HEK293T (cell line): ENCODE results near the gene DHRSX.
"Not testable (repeated sequence)": the region's sequence is repeated elsewhere in the genome, so short reads cannot be mapped to it uniquely, and the experiment has no call there.

Source experiments
- CTCF ChIA-PET: fragments of 350-600 bp; formaldehyde crosslinking; extraction: SDS; loops from one replicate; lab custom pipeline; 2021; ENCODE audit warnings: antibody characterized with exemption, inconsistent platforms; lab: Yijun Ruan, JAX
- POLR2A ChIA-PET: fragments of 350-600 bp; formaldehyde crosslinking; extraction: SDS; loops from one replicate; lab custom pipeline; 2020; ENCODE audit warnings: antibody characterized with exemption, inconsistent platforms; lab: Yijun Ruan, JAX
- DNase-seq: peaks from one replicate; pipeline ENCODE4 v3.0.0; 2012; ENCODE audit warnings: mixed read lengths; ENCODE audit errors: extremely low spot score
- ARNT ChIP-seq: fragments of 450-650 bp; IDR thresholded peaks from 2 replicates; pipeline ENCODE4 v1.6.1; 2017; ENCODE audit warnings: mild to moderate bottlenecking
- BHLHE40 ChIP-seq: fragments of 450-650 bp; IDR thresholded peaks from 2 replicates; pipeline ENCODE4 v1.6.1; 2016; ENCODE audit warnings: mild to moderate bottlenecking, moderate library complexity, borderline replicate concordance
- CTBP1 ChIP-seq: fragments of 450-650 bp; IDR thresholded peaks from 2 replicates; pipeline ENCODE4 v1.6.1; 2016; ENCODE audit warnings: borderline replicate concordance
- ELF4 ChIP-seq: fragments of 450-650 bp; IDR thresholded peaks from 2 replicates; pipeline ENCODE4 v1.6.1; 2017; ENCODE audit warnings: antibody characterized with exemption
- FOXA1 ChIP-seq: fragments of 450-650 bp; IDR thresholded peaks from 2 replicates; pipeline ENCODE4 v1.6.1; 2016; ENCODE audit warnings: mild to moderate bottlenecking
- FOXK2 ChIP-seq: fragments of 450-650 bp; IDR thresholded peaks from 2 replicates; pipeline ENCODE4 v1.6.1; 2016; ENCODE audit warnings: mild to moderate bottlenecking
- FOXM1 ChIP-seq: fragments of 450-650 bp; IDR thresholded peaks from 2 replicates; pipeline ENCODE4 v1.6.1; 2017; ENCODE audit warnings: mild to moderate bottlenecking, borderline replicate concordance
- HDGF ChIP-seq: fragments of 450-650 bp; IDR thresholded peaks from 2 replicates; pipeline ENCODE4 v1.6.1; 2017; ENCODE audit warnings: antibody characterized with exemption, borderline replicate concordance
- L3MBTL2 ChIP-seq: fragments of 450-650 bp; conservative IDR thresholded peaks from 2 replicates; pipeline ENCODE4 v1.6.1; 2016; ENCODE audit warnings: mild to moderate bottlenecking
- LEF1 ChIP-seq: fragments of 450-650 bp; IDR thresholded peaks from 2 replicates; pipeline ENCODE4 v1.6.1; 2017; ENCODE audit warnings: mild to moderate bottlenecking, borderline replicate concordance
- NFRKB ChIP-seq: fragments of 450-650 bp; IDR thresholded peaks from 2 replicates; pipeline ENCODE4 v1.6.1; 2016; ENCODE audit warnings: mild to moderate bottlenecking, moderate library complexity
- SP1 ChIP-seq: fragments of 450-650 bp; IDR thresholded peaks from 2 replicates; pipeline ENCODE4 v1.6.1; 2017
- SUZ12 ChIP-seq: fragments of 450-650 bp; IDR thresholded peaks from 2 replicates; pipeline ENCODE4 v1.6.1; 2016; ENCODE audit warnings: mild to moderate bottlenecking
- TARDBP ChIP-seq: fragments of 450-650 bp; IDR thresholded peaks from 2 replicates; pipeline ENCODE4 v1.6.1; 2016
- ZNF384 ChIP-seq: fragments of 450-650 bp; IDR thresholded peaks from 2 replicates; pipeline ENCODE4 v1.6.1; 2016
- TF ChIP-seq, protein P1 (sequence below): fragments of 450-650 bp; IDR thresholded peaks from 2 replicates; pipeline ENCODE4 v1.6.1; 2016

The DHRSX gene

DNA sequence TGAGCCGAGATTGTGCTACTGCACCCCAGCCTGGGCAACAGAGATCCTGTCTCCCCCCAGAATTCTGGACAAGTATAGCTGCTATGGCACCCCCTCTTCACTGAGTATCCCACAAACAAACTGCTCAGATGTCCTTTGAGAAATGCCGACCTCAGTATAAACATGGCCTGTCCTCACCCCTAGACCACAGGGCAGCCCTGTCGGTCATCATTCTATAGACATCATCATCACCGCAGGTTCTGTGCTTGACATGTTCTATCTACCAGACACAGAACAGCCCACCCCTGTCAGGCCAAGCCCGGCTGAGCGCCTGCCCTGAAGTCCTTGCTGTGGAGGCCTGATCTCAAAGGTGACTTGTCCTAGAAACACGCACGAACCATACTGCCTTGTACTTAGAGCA, 232.9 kb downstream of the DHRSX start:
- TF ChIP-seq SP1 (no peak), FOXA1 (no peak)
- ChIA-PET CTCF (no interaction called here), POLR2A (no interaction called here)
- no peak for DNase-seq

DNA sequence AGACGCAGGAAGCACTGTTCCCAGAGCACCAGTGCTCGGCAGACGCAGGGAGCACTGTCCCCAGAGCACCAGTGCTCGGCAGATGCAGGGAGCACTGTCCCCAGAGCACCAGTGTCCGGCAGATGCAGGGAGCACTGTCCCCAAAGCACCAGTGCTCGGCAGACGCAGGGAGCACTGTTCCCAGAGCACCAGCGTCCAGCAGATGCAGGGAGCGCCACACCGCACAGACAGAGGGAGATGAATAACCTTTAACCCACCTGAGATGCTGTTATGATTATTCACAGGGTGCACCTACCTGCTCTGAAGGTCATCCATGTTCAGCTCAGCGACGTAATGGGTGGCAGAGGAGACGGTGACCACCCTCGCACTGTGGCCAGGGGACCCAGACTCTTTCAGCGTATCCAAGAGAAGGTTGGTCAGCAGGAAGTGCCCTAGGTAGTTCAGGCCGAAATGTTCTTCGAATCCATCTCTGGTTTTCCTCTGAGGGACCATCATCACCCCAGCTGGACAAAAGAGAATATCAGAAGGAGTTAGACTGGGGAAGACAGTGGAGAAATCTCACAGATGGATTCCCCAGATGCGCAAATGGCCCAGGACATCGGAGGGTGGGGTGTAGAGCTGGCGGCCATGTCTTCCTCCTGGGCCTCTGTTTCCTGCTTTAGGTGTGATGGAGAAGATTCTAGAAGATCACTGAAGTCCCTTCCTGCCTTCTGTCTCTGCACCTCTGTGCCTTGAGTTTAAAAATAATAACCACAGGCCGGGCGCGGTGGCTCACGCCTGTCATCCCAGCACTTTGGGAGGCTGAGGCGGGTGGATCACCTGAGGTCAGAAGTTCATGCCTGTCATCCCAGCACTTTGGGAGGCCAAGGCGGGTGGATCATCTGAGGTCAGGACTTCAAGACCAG, 234.1 kb downstream of the DHRSX start:
- POLR2A ChIA-PET: no interaction called here
- no peak for DNase-seq
- CTCF ChIA-PET: no interaction called here
- TF ChIP-seq LEF1 (no peak), SUZ12 (no peak), FOXK2 (no peak), HDGF (no peak), NFRKB (no peak)

DNA sequence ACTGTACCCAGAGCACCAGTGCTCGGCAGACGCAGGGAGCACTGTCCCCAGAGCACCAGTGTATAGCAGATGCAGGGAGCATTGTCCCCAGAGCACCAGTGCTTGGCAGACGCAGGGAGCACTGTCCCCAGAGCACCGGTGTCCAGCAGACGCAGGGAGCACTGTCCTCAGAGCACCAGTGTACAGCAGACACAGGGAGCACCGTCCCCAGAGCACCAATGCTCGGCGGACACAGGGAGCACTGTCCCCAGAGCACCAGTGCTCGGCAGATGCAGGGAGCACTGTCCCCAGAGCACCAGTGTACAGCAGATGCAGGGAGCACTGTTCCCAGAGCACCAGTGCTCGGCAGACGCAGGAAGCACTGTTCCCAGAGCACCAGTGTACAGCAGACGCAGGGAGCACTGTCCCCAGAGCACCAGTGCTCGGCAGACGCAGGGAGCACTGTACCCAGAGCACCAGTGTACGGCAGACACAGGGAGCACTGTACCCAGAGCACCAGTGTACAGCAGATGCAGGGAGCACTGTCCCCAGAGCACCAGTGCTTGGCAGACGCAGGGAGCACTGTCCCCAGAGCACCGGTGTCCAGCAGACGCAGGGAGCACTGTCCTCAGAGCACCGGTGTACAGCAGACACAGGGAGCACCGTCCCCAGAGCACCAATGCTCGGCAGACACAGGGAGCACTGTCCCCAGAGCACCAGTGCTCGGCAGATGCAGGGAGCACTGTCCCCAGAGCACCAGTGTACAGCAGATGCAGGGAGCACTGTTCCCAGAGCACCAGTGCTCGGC, 234.9 kb downstream of the DHRSX start:
- CTCF ChIA-PET, DNase-seq, POLR2A ChIA-PET: not testable (repeated sequence)

DNA sequence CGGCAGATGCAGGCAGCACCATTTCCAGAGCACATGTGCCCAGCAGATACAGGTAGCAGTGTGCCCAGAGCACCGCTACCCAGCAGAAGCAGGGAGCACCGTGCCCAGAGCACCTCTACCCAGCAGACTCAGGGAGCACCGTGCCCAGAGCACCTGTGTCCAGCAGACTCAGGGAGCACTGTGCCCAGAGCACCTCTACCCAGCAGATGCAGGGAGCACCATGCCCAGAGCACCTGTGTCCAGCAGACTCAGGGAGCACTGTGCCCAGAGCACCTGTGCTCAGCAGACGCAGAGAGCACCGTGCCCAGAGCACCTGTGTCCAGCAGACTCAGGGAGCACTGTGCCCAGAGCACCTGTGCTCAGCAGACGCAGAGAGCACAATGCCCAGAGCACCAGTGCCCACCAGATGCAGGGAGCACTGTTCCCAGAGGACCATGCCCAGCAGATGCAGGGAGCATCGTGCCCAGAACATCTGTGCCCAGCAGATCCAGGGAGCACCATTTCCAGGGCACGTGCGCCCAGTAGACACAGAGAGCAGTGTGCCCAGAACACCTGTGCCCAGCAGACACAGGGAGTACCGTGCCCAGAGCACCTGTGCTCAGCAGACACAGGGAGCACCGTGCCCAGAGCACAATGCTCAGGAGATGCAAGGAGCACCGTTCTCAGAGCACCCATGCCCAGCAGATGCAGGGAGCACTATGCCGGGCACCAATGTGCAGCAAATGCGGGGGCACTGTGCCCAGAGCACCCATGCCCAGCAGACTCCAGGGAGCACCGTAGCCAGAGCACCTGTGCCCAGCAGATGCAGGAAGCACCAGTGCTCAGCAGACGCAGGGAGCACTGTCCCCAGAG, 236.4 kb downstream of the DHRSX start:
- CTCF ChIA-PET: no interaction called here
- POLR2A ChIA-PET: no interaction called here
- TF ChIP-seq ELF4 (no peak), TARDBP (no peak), LEF1 (no peak), FOXK2 (no peak), SUZ12 (no peak), L3MBTL2 (no peak), FOXA1 (no peak), NFRKB (no peak), HDGF (no peak), ZNF384 (no peak), BHLHE40 (no peak), CTBP1 (no peak), FOXM1 (no peak), SP1 (no peak)
- TF ChIP-seq, protein P1, sequence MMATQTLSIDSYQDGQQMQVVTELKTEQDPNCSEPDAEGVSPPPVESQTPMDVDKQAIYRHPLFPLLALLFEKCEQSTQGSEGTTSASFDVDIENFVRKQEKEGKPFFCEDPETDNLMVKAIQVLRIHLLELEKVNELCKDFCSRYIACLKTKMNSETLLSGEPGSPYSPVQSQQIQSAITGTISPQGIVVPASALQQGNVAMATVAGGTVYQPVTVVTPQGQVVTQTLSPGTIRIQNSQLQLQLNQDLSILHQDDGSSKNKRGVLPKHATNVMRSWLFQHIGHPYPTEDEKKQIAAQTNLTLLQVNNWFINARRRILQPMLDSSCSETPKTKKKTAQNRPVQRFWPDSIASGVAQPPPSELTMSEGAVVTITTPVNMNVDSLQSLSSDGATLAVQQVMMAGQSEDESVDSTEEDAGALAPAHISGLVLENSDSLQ: no peak
- DNase-seq: no peak

DNA sequence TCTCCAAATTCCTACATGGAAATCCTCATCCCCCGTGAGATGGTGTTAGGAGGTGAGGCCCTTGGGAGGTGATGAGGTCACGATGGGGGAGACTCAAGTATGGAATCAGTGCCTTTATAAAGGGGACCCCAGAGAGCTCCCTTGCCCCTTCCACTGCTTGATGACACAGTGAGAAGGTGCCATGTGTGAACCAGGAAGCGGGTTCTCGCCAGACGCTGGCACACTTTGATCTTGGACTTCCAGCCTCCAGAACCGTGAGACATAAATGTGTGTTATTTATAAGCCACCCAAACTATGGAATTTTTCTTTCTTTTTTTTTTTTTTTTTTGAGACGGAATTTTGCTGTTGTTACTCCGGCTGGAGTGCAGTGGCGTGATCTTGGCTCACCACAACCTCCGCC, 237.6 kb downstream of the DHRSX start:
- CTCF ChIA-PET: no interaction called here
- no peak for TF ChIP-seq L3MBTL2
- TF ChIP-seq ARNT: no peak
- no peak for TF ChIP-seq SUZ12
- no peak for TF ChIP-seq FOXM1
- TF ChIP-seq NFRKB: no peak
- TF ChIP-seq, protein P1: no peak
- no peak for TF ChIP-seq ELF4
- no peak for TF ChIP-seq FOXA1
- no peak for TF ChIP-seq LEF1
- no peak for TF ChIP-seq SP1
- POLR2A ChIA-PET: no interaction called here
- no peak for DNase-seq

DNA sequence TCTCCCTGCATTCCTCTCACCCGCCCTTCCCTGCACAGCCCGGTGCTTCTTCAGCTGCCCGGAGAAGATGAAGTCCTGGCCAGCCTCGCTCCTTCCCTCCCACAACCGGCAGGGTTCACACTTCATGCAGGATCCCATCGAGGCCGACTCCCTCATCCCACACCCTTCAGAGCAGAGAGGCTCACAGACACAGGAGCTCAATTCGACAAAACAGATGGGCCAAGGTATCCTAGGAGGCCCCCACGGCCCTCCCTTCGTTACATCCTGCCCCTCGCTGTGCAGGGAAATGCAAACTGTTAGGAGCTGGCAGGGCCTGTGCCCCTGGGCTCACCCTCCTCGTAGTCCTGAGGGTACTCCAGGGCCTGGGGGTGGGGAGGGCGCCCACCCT, 238.1 kb downstream of the DHRSX start:
- CTCF ChIA-PET: no interaction called here
- no peak for DNase-seq
- TF ChIP-seq SUZ12: no peak
- no peak for TF ChIP-seq L3MBTL2
- TF ChIP-seq ELF4: no peak
- TF ChIP-seq BHLHE40: no peak
- TF ChIP-seq FOXM1: no peak
- TF ChIP-seq CTBP1: no peak
- TF ChIP-seq, protein P1: no peak
- TF ChIP-seq SP1: no peak
- TF ChIP-seq FOXK2: no peak
- no peak for TF ChIP-seq ARNT
- TF ChIP-seq HDGF: no peak
- TF ChIP-seq TARDBP: no peak
- TF ChIP-seq ZNF384: no peak
- no peak for TF ChIP-seq NFRKB
- TF ChIP-seq LEF1: no peak
- POLR2A ChIA-PET: no interaction called here
